ENCODE results near the gene VRK3. TPM values are rescaled to one million over a fixed set of nuclear protein-coding genes. Genes with fewer than 3 reads are reported as not detected.
"Not testable (repeated sequence)": the region's sequence is repeated elsewhere in the genome, so short reads cannot be mapped to it uniquely, and the experiment has no call there.

The VRK3 gene
- total RNA-seq, 3 donors from 2014 or later (not counting 1 experiment from before 2014, with no cell fraction given), result 82.7 to 105 (median 93.7) TPM

DNA sequence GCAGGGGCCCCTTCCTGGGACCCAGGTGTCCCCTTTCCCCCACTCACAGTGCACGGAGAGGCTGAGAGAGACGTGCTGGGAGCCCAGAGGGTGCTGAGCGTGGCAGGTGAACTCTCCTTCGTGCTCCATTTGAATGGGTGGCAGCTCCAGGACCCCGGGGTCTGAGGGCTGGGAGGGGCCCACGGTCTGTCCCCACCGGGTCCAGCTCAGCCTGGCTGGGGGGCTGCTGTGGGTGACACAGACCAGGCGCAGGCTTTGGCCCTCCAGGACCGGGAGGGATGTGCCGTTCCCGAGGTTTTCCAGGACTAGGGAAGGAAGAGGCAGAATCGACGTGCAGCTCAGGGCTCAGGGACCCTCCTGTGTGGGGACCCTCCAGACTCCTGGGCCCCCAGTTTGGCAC is 66.6 kb downstream of the VRK3 start:
- H3K4me1 Mint-ChIP-seq; H3K27me3 ChIP-seq (ENCODE audit: control insufficient read depth, insufficient read depth, low read length); H3K9me3 ChIP-seq (ENCODE audit: control insufficient read depth, insufficient read depth, low read length); H3K27ac ChIP-seq (ENCODE audit: low read length); H3K4me3 Mint-ChIP-seq; DNase-seq; H3K36me3 ChIP-seq (ENCODE audit: control insufficient read depth, insufficient read depth, low read length); intact Hi-C loops (cut with micrococcal nuclease); H3K27ac Mint-ChIP-seq; H3K36me3 Mint-ChIP-seq; H3K9me3 Mint-ChIP-seq; H3K4me3 ChIP-seq (ENCODE audit: low read length); H3K4me1 ChIP-seq (ENCODE audit: control insufficient read depth, insufficient read depth, low read length); ATAC-seq: not testable (repeated sequence)
- peaks cover 10 to 15% of the 10 kb centered on the region in 2 donors for H3K27me3 Mint-ChIP-seq (ENCODE audit: low read depth in 2 of 2)
- WGBS (ENCODE audit: insufficient coverage), result 83% methylated on average over 13 of the region's 13 CpGs

DNA sequence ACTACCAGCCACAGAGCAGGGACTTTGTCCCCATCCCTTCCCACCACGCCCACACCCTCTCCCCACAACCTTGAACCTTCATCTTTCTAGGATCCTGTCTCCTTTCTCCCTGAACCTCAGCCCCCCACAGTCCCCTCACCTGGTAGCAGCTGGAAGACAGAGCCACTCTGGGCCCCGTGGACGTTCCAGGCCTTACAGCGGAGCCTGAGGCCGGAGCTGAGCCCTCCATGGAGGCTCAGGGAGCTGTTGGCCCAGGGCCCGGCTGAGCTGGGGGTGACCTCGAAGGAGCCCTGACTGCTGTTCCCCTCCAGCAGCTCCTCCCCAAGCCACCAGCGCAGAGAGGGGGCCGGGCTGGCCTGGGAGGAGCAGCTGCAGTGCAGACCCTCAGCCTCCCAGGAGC is 67.0 kb downstream of the VRK3 start:
- H3K36me3 ChIP-seq (ENCODE audit: control insufficient read depth, insufficient read depth, low read length); ATAC-seq; DNase-seq: not testable (repeated sequence)

DNA sequence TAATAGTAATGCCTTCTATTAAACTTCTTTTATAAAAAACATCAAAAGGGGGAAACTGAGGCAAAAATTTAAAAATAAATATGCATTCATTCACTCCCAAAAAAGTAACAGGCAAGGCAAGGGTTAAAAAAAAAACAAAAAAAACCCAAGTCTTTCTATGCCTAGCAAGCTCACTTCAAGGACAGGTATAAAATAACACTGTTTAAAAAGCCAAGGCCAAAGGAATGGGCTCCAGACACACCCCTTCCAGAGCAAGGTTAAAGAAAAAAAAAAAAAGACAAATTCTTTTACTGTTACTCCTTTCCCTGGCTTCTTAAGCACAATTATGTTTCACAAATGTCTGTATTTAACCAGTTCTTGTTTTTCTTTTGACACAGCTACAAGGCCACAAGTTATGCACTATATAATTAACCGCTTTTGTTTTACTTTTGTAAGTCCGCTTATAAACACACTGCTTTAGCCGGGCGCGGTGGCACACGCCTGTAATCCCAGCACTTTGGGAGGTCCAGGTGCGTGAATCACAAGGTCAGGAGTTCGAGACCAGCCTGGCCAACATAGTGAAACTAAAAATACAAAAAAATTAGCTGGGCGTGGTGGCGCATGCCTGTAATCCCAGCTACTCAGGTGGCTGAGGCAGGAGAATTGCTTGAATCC is 67.8 kb downstream of the VRK3 start:
- WGBS (ENCODE audit: insufficient coverage), result 93% methylated on average over 10 of the region's 10 CpGs
- Histone ChIP-seq H3K27me3 (ENCODE audit: control insufficient read depth, insufficient read depth, low read length) (no peaks in the 10 kb centered on the region), H3K4me1 (ENCODE audit: control insufficient read depth, insufficient read depth, low read length) (no peaks in the 10 kb centered on the region), H3K36me3 (ENCODE audit: control insufficient read depth, insufficient read depth, low read length) (no peaks in the 10 kb centered on the region), H3K27ac (ENCODE audit: low read length) (no peak overlapping the region), H3K4me3 (ENCODE audit: low read length) (no peak overlapping the region), H3K9me3 (ENCODE audit: control insufficient read depth, insufficient read depth, low read length) (no peaks in the 10 kb centered on the region)
- H3K36me3 Mint-ChIP-seq, result no peaks in the 10 kb centered on the region
- peaks cover 9 to 12% of the 10 kb centered on the region in 2 donors for H3K4me1 Mint-ChIP-seq
- DNase-seq (no peak), ATAC-seq (no peak)
- TF ChIP-seq, protein P1, sequence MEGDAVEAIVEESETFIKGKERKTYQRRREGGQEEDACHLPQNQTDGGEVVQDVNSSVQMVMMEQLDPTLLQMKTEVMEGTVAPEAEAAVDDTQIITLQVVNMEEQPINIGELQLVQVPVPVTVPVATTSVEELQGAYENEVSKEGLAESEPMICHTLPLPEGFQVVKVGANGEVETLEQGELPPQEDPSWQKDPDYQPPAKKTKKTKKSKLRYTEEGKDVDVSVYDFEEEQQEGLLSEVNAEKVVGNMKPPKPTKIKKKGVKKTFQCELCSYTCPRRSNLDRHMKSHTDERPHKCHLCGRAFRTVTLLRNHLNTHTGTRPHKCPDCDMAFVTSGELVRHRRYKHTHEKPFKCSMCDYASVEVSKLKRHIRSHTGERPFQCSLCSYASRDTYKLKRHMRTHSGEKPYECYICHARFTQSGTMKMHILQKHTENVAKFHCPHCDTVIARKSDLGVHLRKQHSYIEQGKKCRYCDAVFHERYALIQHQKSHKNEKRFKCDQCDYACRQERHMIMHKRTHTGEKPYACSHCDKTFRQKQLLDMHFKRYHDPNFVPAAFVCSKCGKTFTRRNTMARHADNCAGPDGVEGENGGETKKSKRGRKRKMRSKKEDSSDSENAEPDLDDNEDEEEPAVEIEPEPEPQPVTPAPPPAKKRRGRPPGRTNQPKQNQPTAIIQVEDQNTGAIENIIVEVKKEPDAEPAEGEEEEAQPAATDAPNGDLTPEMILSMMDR (IDR thresholded peaks at IDR 0.05), result no peak
- intact Hi-C loops (cut with micrococcal nuclease), result no loop called here
- no peak overlapping the region for H3K27ac Mint-ChIP-seq
- H3K4me3 Mint-ChIP-seq, result no peak overlapping the region
- no peaks in the 10 kb centered on the region for H3K9me3 Mint-ChIP-seq
- H3K27me3 Mint-ChIP-seq (ENCODE audit: low read depth in 2 of 2), result peaks cover 20 to 27% of the 10 kb centered on the region in 2 donors

More for the DNA sequence above, 67.0 kb downstream of the VRK3 start:
- H3K4me3 Mint-ChIP-seq; H3K4me3 ChIP-seq (ENCODE audit: low read length); H3K4me1 ChIP-seq (ENCODE audit: control insufficient read depth, insufficient read depth, low read length); H3K27me3 ChIP-seq (ENCODE audit: control insufficient read depth, insufficient read depth, low read length); H3K9me3 Mint-ChIP-seq; intact Hi-C loops (cut with micrococcal nuclease); H3K27ac Mint-ChIP-seq; H3K36me3 Mint-ChIP-seq; H3K4me1 Mint-ChIP-seq; H3K27ac ChIP-seq (ENCODE audit: low read length); H3K9me3 ChIP-seq (ENCODE audit: control insufficient read depth, insufficient read depth, low read length): not testable (repeated sequence)
- WGBS (ENCODE audit: insufficient coverage), result 72% methylated on average over 9 of the region's 9 CpGs
- peaks cover 15 to 19% of the 10 kb centered on the region in 2 donors for H3K27me3 Mint-ChIP-seq (ENCODE audit: low read depth in 2 of 2)

DNA sequence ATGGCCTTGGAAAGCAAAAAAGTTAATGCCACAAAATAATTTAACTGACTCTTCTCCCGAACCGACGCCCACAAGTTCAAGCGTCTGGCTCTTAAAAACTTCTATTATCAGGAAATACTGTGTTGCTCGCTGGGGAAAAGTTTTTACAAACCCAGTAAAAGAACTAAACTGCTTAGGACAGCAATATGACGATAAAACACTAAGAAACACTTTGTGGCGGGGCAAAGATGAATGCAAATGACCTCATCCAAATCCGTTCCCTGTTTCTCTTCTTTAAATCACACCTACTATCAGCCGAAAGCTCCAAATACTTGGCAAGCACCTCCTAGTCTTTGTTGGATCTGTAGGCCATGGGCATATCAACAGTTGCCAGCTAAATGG is 69.1 kb downstream of the VRK3 start:
- no peak for DNase-seq
- Histone ChIP-seq H3K9me3 (ENCODE audit: control insufficient read depth, insufficient read depth, low read length) (no peaks in the 10 kb centered on the region), H3K36me3 (ENCODE audit: control insufficient read depth, insufficient read depth, low read length) (no peaks in the 10 kb centered on the region), H3K4me3 (ENCODE audit: low read length) (no peak overlapping the region), H3K4me1 (ENCODE audit: control insufficient read depth, insufficient read depth, low read length) (no peaks in the 10 kb centered on the region), H3K27me3 (ENCODE audit: control insufficient read depth, insufficient read depth, low read length) (no peaks in the 10 kb centered on the region), H3K27ac (ENCODE audit: low read length) (no peak overlapping the region)
- H3K4me3 Mint-ChIP-seq, result no peak overlapping the region
- TF ChIP-seq, protein P1 (IDR thresholded peaks at IDR 0.05), result no peak
- peaks cover 23 to 29% of the 10 kb centered on the region in 2 donors for H3K27me3 Mint-ChIP-seq (ENCODE audit: low read depth in 2 of 2)
- no peaks in the 10 kb centered on the region for H3K36me3 Mint-ChIP-seq
- 87% methylated on average over 9 of the region's 9 CpGs for WGBS (ENCODE audit: insufficient coverage)
- peaks cover 9 to 12% of the 10 kb centered on the region in 2 donors for H3K4me1 Mint-ChIP-seq
- H3K9me3 Mint-ChIP-seq, result no peaks in the 10 kb centered on the region
- intact Hi-C loops (cut with micrococcal nuclease), result no loop called here
- H3K27ac Mint-ChIP-seq, result no peak overlapping the region
- ATAC-seq, result no peak
